HCT116 (cell line): ENCODE data around the gene ZNF775. TPM values are rescaled to one million over a fixed set of nuclear protein-coding genes. Genes with fewer than 3 reads are reported as not detected.

Experiments
- ATAC-seq: fragments of 200-7000 bp; cut with Tn5 transposase; 2 replicates; pipeline ENCODE4 v1.9.1; 2020; ENCODE audit warnings: mild to moderate bottlenecking, moderate library complexity
- BruUV-seq: library from RNA; stranded (reverse); fragments of 400-500 nt; replicated peaks from 2 replicates; lab custom pipeline; 2021; lab: Mats Ljungman, UMichigan
- CTCF ChIA-PET: fragments of 300-600 bp; sonication (Branson Sonifier 250); formaldehyde crosslinking; loops from one replicate; lab custom pipeline; 2021; ENCODE audit warnings: antibody characterized with exemption; lab: Charles Lee
- POLR2A ChIA-PET: fragments of 300-600, 350-600 bp; sonication (Branson Sonifier 250); formaldehyde crosslinking; loops from one replicate; lab custom pipeline; 2021; ENCODE audit warnings: antibody characterized with exemption; lab: Charles Lee
- RAD21 ChIA-PET, 2 experiments: fragments of 300-600 bp; sonication (Branson Sonifier 250); formaldehyde crosslinking; loops; one replicate each; lab custom pipeline; 2023; ENCODE audit warnings: low total read pairs in 2 of 2; ENCODE audit not compliant: uncharacterized antibody in 2 of 2, unreplicated experiment in 2 of 2, low non-redundant PET in 1 of 2; lab: Charles Lee
- DNase-seq: peaks from one replicate; pipeline ENCODE4 v3.0.0-alpha.2; 2010; ENCODE audit warnings: low read depth, low spot score
- H2AFZ ChIP-seq: fragments of 200-600 bp; shearing (Covaris generic), sonication (generic); 2 replicates; pipeline ENCODE4 v1.6.1; 2017; ENCODE audit warnings: low read depth, mixed run types, mixed read lengths, antibody characterized with exemption, low read length; ENCODE audit not compliant: poor library complexity, severe bottlenecking
- H3K27ac ChIP-seq: 2 replicates; pipeline ENCODE4 v1.5.1; 2012; ENCODE audit warnings: low read depth, low read length
- H3K27me3 ChIP-seq: fragments of 200-600 bp; sonication (generic); 2 replicates; pipeline ENCODE4 v1.6.1; 2016; ENCODE audit warnings: mixed run types, low read length, mixed read lengths; ENCODE audit not compliant: insufficient read depth
- H3K36me3 ChIP-seq, 2 experiments: fragments of 200-500 bp in 1 of 2; fragments of 200-600 bp in 1 of 2; sonication (Bioruptor generic) in 1 of 2; sonication (generic) in 1 of 2; 2 replicates each; pipeline versions ENCODE4 v1.5.1 to v1.6.1; 2014 to 2016; ENCODE audit warnings: low read length in 2 of 2, inconsistent platforms in 1 of 2, mixed read lengths in 1 of 2, mixed run types in 1 of 2; ENCODE audit not compliant: insufficient read depth in 2 of 2, control insufficient read depth in 1 of 2
- H3K4me1 ChIP-seq, 2 experiments: fragments of 200-600 bp in 1 of 2; sonication (generic) in 1 of 2; 2 replicates each; pipeline versions ENCODE4 v1.5.1 to v1.6.1; 2012 to 2017; ENCODE audit warnings: low read length in 2 of 2, inconsistent platforms in 1 of 2, mild to moderate bottlenecking in 1 of 2, mixed read lengths in 1 of 2, mixed run types in 1 of 2, moderate library complexity in 1 of 2; ENCODE audit not compliant: insufficient read depth in 2 of 2, control insufficient read depth in 1 of 2
- H3K4me2 ChIP-seq: fragments of 200-600 bp; sonication (generic); 2 replicates; pipeline ENCODE4 v1.6.1; 2017; ENCODE audit warnings: mixed run types, low read length, mixed read lengths
- H3K4me3 ChIP-seq, 2 experiments: fragments of 200-600 bp in 1 of 2; sonication (generic) in 1 of 2; replicated peaks in 1 of 2; 2 replicates each; pipeline ENCODE4 v1.5.1; 2011 to 2016; ENCODE audit warnings: low read length in 2 of 2, control low read depth in 1 of 2, low read depth in 1 of 2, mild to moderate bottlenecking in 1 of 2, mixed read lengths in 1 of 2, mixed run types in 1 of 2
- H3K79me2 ChIP-seq: fragments of 200-600 bp; sonication (generic); 2 replicates; pipeline ENCODE4 v1.6.1; 2017; ENCODE audit warnings: mild to moderate bottlenecking, mixed run types, low read length, moderate library complexity, mixed read lengths; ENCODE audit not compliant: insufficient read depth
- H3K9ac ChIP-seq: fragments of 200-600 bp; sonication (generic); 2 replicates; pipeline ENCODE4 v1.6.1; 2016; ENCODE audit warnings: low read length, mixed read lengths
- H3K9me2 ChIP-seq: fragments of 200-600 bp; sonication (generic), shearing (Covaris generic); 2 replicates; pipeline ENCODE4 v1.6.1; 2017; ENCODE audit warnings: mixed run types, mild to moderate bottlenecking, moderate library complexity; ENCODE audit not compliant: insufficient read depth
- H3K9me3 ChIP-seq, 2 experiments: fragments of 200-500 bp in 1 of 2; fragments of 200-600 bp in 1 of 2; sonication (Bioruptor generic) in 1 of 2; sonication (generic) in 1 of 2; 2 replicates each; pipeline ENCODE4 v1.6.1; 2014 to 2017; ENCODE audit warnings: low read length in 2 of 2, mixed read lengths in 2 of 2, inconsistent platforms in 1 of 2, low read depth in 1 of 2, mild to moderate bottlenecking in 1 of 2, mixed run types in 1 of 2, moderate library complexity in 1 of 2; ENCODE audit not compliant: control insufficient read depth in 1 of 2, insufficient read depth in 1 of 2
- H4K20me1 ChIP-seq: fragments of 200-600 bp; sonication (generic), shearing (Covaris generic); 2 replicates; pipeline ENCODE4 v1.6.1; 2017; ENCODE audit warnings: mixed run types, mild to moderate bottlenecking, moderate library complexity; ENCODE audit not compliant: insufficient read depth
- CBX3 ChIP-seq: IDR thresholded peaks from 2 replicates; pipeline ENCODE4 v1.6.1; 2012; ENCODE audit warnings: low read depth
- ELF1 ChIP-seq: IDR thresholded peaks from 2 replicates; pipeline ENCODE4 v1.6.1; 2012; ENCODE audit warnings: low read depth, borderline replicate concordance
- EZH2 ChIP-seq: fragments of 200-600 bp; sonication (generic); IDR thresholded peaks from 2 replicates; pipeline ENCODE4 v1.6.1; 2017; ENCODE audit warnings: antibody characterized with exemption, mixed run types
- EZH2phosphoT487 ChIP-seq: fragments of 200-600 bp; IDR thresholded peaks from 2 replicates; pipeline ENCODE4 v1.6.1; 2018; ENCODE audit warnings: antibody characterized with exemption, borderline replicate concordance
- FOSL1 ChIP-seq: IDR thresholded peaks from 2 replicates; pipeline ENCODE4 v1.6.1; 2012; ENCODE audit warnings: low read depth
- POLR2A ChIP-seq: IDR thresholded peaks from 2 replicates; pipeline ENCODE4 v1.7.0; 2011; ENCODE audit warnings: borderline replicate concordance; ENCODE audit not compliant: insufficient read depth, insufficient read length; ENCODE audit errors: extremely low read depth
- RAD21 ChIP-seq: IDR thresholded peaks from 2 replicates; pipeline ENCODE4 v1.6.1; 2012; ENCODE audit warnings: low read depth, mild to moderate bottlenecking
- SP1 ChIP-seq: IDR thresholded peaks from 2 replicates; pipeline ENCODE4 v1.6.1; 2012; ENCODE audit warnings: low read depth
- SRF ChIP-seq: IDR thresholded peaks from 2 replicates; pipeline ENCODE4 v1.6.1; 2012; ENCODE audit warnings: low read depth
- TCF7L2 ChIP-seq: IDR thresholded peaks from 2 replicates; pipeline ENCODE4 v1.7.0; 2011; ENCODE audit warnings: borderline replicate concordance, inconsistent platforms; ENCODE audit not compliant: insufficient read depth, insufficient read length; ENCODE audit errors: extremely low read depth
- ZFX ChIP-seq: fragments of 450-650 bp; IDR thresholded peaks from 2 replicates; pipeline ENCODE4 v1.6.1; 2017
- ZNF274 ChIP-seq: fragments of 200-500 bp; sonication (Bioruptor generic); IDR thresholded peaks from 2 replicates; pipeline ENCODE4 v1.6.1; 2014; ENCODE audit warnings: mild to moderate bottlenecking, low read depth, low read length, inconsistent platforms
- intact Hi-C: fragments of 100-400 bp; cut with micrococcal nuclease; formaldehyde crosslinking; loops from 2 replicates; pipeline ENCODE4 v1.10.0; 2022
- total RNA-seq: library from RNA; stranded (reverse); gene quantifications from one replicate; pipeline ENCODE4 v1.2.1, GENCODE V29; 2021; ENCODE audit not compliant: unreplicated experiment
- TF ChIP-seq, protein P1 (sequence below): IDR thresholded peaks from 2 replicates; pipeline ENCODE4 v1.6.1; 2011; ENCODE audit warnings: mild to moderate bottlenecking, low read length, moderate library complexity; ENCODE audit not compliant: insufficient replicate concordance; ENCODE audit errors: extremely low read depth
- TF ChIP-seq, protein P2 (sequence below), 3 experiments: fragments of 200-600 bp in 1 of 3; sonication (generic) in 1 of 3; IDR thresholded peaks in 2 of 3; conservative IDR thresholded peaks in 1 of 3; 2 replicates each; pipeline ENCODE4 v1.5.1; 2012 to 2017; ENCODE audit warnings: low read depth in 2 of 3, low read length in 2 of 3, antibody characterized with exemption in 1 of 3, borderline replicate concordance in 1 of 3, control low read depth in 1 of 3, mild to moderate bottlenecking in 1 of 3, mixed read lengths in 1 of 3, mixed run types in 1 of 3, moderate library complexity in 1 of 3; ENCODE audit not compliant: insufficient read depth in 1 of 3
- TF ChIP-seq, protein P3 (sequence below): IDR thresholded peaks from 2 replicates; pipeline ENCODE4 v1.6.1; 2012

The ZNF775 gene
- total RNA-seq, 1 experiment from 2014 or later = 4.5 TPM

DNA sequence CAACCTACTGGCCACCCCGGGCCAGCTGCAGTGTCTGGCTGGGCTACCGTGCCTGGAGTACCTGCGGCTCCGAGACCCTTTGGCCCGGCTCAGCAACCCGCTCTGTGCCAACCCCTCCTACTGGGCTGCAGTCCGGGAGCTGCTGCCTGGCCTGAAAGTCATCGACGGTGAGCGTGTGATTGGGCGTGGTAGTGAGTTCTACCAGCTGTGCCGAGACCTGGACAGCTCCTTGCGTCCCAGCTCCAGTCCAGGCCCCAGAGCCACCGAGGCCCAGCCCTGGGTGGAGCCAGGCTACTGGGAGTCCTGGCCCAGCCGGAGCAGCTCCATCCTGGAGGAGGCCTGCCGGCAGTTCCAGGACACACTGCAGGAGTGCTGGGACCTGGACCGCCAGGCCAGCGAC lies 42.0 kb upstream of the ZNF775 start (continued):
- TF ChIP-seq, protein P1, sequence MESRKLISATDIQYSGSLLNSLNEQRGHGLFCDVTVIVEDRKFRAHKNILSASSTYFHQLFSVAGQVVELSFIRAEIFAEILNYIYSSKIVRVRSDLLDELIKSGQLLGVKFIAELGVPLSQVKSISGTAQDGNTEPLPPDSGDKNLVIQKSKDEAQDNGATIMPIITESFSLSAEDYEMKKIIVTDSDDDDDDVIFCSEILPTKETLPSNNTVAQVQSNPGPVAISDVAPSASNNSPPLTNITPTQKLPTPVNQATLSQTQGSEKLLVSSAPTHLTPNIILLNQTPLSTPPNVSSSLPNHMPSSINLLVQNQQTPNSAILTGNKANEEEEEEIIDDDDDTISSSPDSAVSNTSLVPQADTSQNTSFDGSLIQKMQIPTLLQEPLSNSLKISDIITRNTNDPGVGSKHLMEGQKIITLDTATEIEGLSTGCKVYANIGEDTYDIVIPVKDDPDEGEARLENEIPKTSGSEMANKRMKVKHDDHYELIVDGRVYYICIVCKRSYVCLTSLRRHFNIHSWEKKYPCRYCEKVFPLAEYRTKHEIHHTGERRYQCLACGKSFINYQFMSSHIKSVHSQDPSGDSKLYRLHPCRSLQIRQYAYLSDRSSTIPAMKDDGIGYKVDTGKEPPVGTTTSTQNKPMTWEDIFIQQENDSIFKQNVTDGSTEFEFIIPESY = no peak
- TF ChIP-seq CBX3 (no peak), EZH2 (no peak)
- TF ChIP-seq, all 23 proteins: peak for 0

DNA sequence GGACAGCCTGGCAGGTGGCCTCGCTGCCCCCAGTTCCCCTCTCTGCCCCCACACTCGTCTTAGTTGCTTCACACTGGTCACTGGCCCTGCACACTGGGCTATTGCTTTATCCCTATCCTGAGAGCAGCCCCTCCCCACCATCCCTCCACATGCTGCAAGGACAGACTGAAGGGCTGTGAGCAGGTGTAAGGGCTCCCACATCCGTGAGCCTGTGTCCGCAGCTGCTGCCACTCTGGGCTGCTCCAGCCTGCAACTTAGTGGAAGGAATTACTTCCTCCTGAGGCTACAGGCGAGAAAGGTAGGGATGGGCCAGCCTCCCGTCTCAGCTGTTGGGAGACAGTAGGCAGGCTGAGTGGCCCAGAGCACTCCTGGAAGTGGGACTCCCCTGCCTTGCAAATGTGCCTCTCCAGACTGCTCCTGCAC lies 41.5 kb upstream of the ZNF775 start:
- H3K9ac ChIP-seq = no peak overlapping the region
- no peak for ATAC-seq
- ChIA-PET CTCF (no interaction called here), POLR2A (no interaction called here), RAD21 (no interaction called here)
- H3K9me2 ChIP-seq = no peaks in the 10 kb centered on the region
- no peak for DNase-seq
- no peak overlapping the region for H3K4me3 ChIP-seq
- no peak overlapping the region for H2AFZ ChIP-seq
- TF ChIP-seq, protein P2, sequence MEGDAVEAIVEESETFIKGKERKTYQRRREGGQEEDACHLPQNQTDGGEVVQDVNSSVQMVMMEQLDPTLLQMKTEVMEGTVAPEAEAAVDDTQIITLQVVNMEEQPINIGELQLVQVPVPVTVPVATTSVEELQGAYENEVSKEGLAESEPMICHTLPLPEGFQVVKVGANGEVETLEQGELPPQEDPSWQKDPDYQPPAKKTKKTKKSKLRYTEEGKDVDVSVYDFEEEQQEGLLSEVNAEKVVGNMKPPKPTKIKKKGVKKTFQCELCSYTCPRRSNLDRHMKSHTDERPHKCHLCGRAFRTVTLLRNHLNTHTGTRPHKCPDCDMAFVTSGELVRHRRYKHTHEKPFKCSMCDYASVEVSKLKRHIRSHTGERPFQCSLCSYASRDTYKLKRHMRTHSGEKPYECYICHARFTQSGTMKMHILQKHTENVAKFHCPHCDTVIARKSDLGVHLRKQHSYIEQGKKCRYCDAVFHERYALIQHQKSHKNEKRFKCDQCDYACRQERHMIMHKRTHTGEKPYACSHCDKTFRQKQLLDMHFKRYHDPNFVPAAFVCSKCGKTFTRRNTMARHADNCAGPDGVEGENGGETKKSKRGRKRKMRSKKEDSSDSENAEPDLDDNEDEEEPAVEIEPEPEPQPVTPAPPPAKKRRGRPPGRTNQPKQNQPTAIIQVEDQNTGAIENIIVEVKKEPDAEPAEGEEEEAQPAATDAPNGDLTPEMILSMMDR (IDR thresholded peaks at IDR 0.05 in 2 of 3, conservative IDR thresholded peaks at IDR 0.05 in 1 of 3; ENCODE audit: borderline replicate concordance in 1 of 3, insufficient read depth in 1 of 3, low read depth in 2 of 3, low read length in 2 of 3) = no peak
- no peak for TF ChIP-seq EZH2phosphoT487
- no peak for TF ChIP-seq RAD21
- TF ChIP-seq ZFX = no peak
- TF ChIP-seq FOSL1 = no peak
- TF ChIP-seq SP1 = no peak
- no peak for TF ChIP-seq ZNF274
- no peak for TF ChIP-seq SRF
- no peak for TF ChIP-seq POLR2A
- TF ChIP-seq TCF7L2 = no peak
- TF ChIP-seq, protein P3, sequence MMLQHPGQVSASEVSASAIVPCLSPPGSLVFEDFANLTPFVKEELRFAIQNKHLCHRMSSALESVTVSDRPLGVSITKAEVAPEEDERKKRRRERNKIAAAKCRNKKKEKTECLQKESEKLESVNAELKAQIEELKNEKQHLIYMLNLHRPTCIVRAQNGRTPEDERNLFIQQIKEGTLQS = no peak
- no peak for TF ChIP-seq ELF1
- no peaks in the 10 kb centered on the region for H3K79me2 ChIP-seq
- no peak overlapping the region for H3K4me2 ChIP-seq
- H3K27ac ChIP-seq = no peak overlapping the region
- no peaks in the 10 kb centered on the region for H3K4me1 ChIP-seq
- intact Hi-C loops = no loop called here
- H4K20me1 ChIP-seq = no peaks in the 10 kb centered on the region
- H3K9me3 ChIP-seq = no peaks in the 10 kb centered on the region
- H3K36me3 ChIP-seq = no peaks in the 10 kb centered on the region
- no peaks in the 10 kb centered on the region for H3K27me3 ChIP-seq
- BruUV-seq = no TSS peak
